Heart right ventricle (tissue), 16 donors: Measurements from ENCODE around the gene YAE1. TPM values are rescaled to one million over a fixed set of nuclear protein-coding genes. Genes with fewer than 3 reads are reported as not detected.

Source experiments
- ATAC-seq, 8 donors: fragments of 200-7000 bp; cut with Tn5 transposase; one replicate each; pipeline ENCODE4 v1.9.1; 2020; ENCODE audit warnings: mild to moderate bottlenecking in 8 of 8, moderate library complexity in 8 of 8, moderate number of reproducible peaks in 1 of 8
- DNase-seq, 2 donors: peaks; one replicate each; pipeline ENCODE4 v3.0.0-alpha.2; 2020
- H3K27ac ChIP-seq, 10 donors: fragments of 200-600 bp; sonication (generic) in 2 of 10; one replicate each; pipeline versions ENCODE4 v1.5.0 to v1.8.0; 2020 to 2022; ENCODE audit warnings: mild to moderate bottlenecking in 3 of 10
- H3K27me3 ChIP-seq, 7 donors: fragments of 200-600 bp; one replicate each; pipeline ENCODE4 v1.8.0; 2021 to 2022; ENCODE audit warnings: mild to moderate bottlenecking in 2 of 7
- H3K36me3 ChIP-seq, 9 donors: fragments of 200-600 bp; sonication (generic) in 1 of 9; one replicate each; pipeline versions ENCODE4 v1.5.0 to v1.8.0; 2020 to 2022; ENCODE audit warnings: mild to moderate bottlenecking in 2 of 9
- H3K4me1 ChIP-seq, 9 donors: fragments of 200-600 bp; sonication (generic) in 1 of 9; one replicate each; pipeline versions ENCODE4 v1.5.0 to v1.8.0; 2020 to 2022; ENCODE audit warnings: mild to moderate bottlenecking in 4 of 9
- H3K4me3 ChIP-seq, 10 donors: fragments of 200-600 bp; sonication (generic) in 2 of 10; one replicate each; pipeline versions ENCODE4 v1.5.0 to v1.8.0; 2020 to 2022; ENCODE audit warnings: mild to moderate bottlenecking in 7 of 10, moderate library complexity in 2 of 10
- H3K9me3 ChIP-seq, 11 donors: fragments of 200-600 bp in 10 of 11; sonication (generic) in 2 of 11; one replicate each; pipeline versions ENCODE4 v1.5.0 to v1.8.0; 2013 to 2022; ENCODE audit warnings: mild to moderate bottlenecking in 2 of 11, control low read depth in 1 of 11, moderate library complexity in 1 of 11
- CTCF ChIP-seq, 9 donors: fragments of 200-600 bp; sonication (generic) in 2 of 9; IDR thresholded peaks; one replicate each; pipeline versions ENCODE4 v1.5.0 to v1.8.0; 2021 to 2022; ENCODE audit warnings: antibody characterized with exemption in 9 of 9, mild to moderate bottlenecking in 5 of 9, moderate library complexity in 1 of 9
- WGBS, 2 donors: extraction: QIAGEN DNeasy Blood & Tissue Kit; methylation state at CpG; one replicate each; pipeline ENCODE4 v1.1.7; 2013; ENCODE audit warnings: inconsistent platforms in 1 of 2; 5-methylcytosine and 5-hydroxymethylcytosine counted together
- intact Hi-C, 10 donors: fragments of 100-400 bp; cut with DNase I; formaldehyde crosslinking; loops; one replicate each; pipeline versions ENCODE4 v1.11.1 to v1.14.2; 2022
- polyA plus RNA-seq, 2 donors: library from polyadenylated mRNA; stranded (reverse); fragments of 200-250 nt; gene quantifications; one replicate each; pipeline ENCODE4 v1.2.3, GENCODE V29; 2013
- total RNA-seq, 10 donors: library from RNA; stranded (reverse); fragmentation: NEBNext Ultra II Directional in 3 of 10; extraction: Animal tissue kit (Norgen Biotek cat#: 25700) in 3 of 10; gene quantifications; one replicate each; pipeline versions ENCODE4 v1.2.1 to v1.2.4, GENCODE V29; 2021 to 2023
- donor health status: Arrhythmogenic right ventricular cardiomyopathy.
- donor health status: ischemic (EF 13 %, LVEDD 7.1; RV severe dilation, severe dysfunction).
- donor health status: healthy with polysubstance abuse.
- donor health status: DM: no; HTN: yes; CAD: no.
- donor health status: DM: no; HTN: no; CAD: no.
- donor health status: ischemic (EF 25% LVEDD 6.9; RV normal size, moderate dysfunction).
- donor health status: ischemic (EF 25% LVEDD 5.7; RV mildly dilated, moderate dysfunction).
- donor health status: healthy.
- donor health status: DM: yes; HTN: yes; CAD: no.
- donor health status: Ischemic cardiomyopathy.
- donor health status: ischemic (EF 35%, LVEDD 5.7; RV mildly dilated, moderate dysfunction).
- donor health status: nonischemic (EF 11% LVEDD 7.7; RV severe dilation, severe dysfunction).
- donor health status: DM: yes; HTN: yes; CAD: no.
- donor health status: PGD.
- donor health status: ischemic (EF 29% LVEDD 5.4; RV normal size, mild dysfunction).
- donor health status: nonischemic (EF 23%, LVEDD 6.1; RV moderate dilation, normal function).

The YAE1 gene
- total and polyA plus RNA-seq, 12 donors = 10.8 to 34.3 (median 16.0) TPM

GRCh38 chr7:39526666-39527065 lies 39.5 kb upstream of the YAE1 start:
- ATAC-seq = no peak
- H3K27me3 ChIP-seq = peaks cover 0 to 9% (median 0%) of the 10 kb centered on the region in 7 donors

DNA sequence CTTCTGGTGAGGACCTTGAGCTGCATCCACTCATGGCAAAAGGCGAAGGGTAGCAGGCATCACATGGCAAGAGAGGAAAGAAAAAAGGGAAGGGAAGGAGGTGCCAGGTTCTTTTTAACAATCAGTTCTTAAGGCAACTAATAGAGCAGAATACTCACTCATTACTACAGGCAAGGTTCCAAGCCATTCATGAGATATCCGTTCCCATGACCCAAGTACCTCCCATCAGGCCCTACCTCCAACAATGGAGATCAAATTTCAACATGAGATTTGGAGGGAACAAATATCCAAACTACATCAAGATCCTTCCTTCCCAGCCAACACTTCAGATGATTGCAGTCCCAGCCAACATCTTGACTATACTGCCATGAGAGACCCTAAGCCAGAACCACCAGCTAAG lies 38.9 kb upstream of the YAE1 start:
- H3K9me3 ChIP-seq = no peaks in the 10 kb centered on the region
- DNase-seq (no peak), ATAC-seq (no peak)
- H3K27me3 ChIP-seq = peaks cover 0 to 7% (median 0%) of the 10 kb centered on the region in 7 donors
- H3K36me3 ChIP-seq = no peaks in the 10 kb centered on the region
- H3K4me3 ChIP-seq = no peak overlapping the region
- TF ChIP-seq CTCF (IDR thresholded peaks at IDR 0.05) = no peak
- H3K27ac ChIP-seq = no peak overlapping the region
- WGBS, 2 donors = 51 to 52% methylated on average over 2 of the region's 2 CpGs
- H3K4me1 ChIP-seq = no peaks in the 10 kb centered on the region
- intact Hi-C loops = loop anchor here in 1 of 10 donors (10.0 kb wide), 1 partner anchor 592 kb away; no protein-coding TSS in a partner anchor

More at GRCh38 chr7:39526666-39527065, 39.5 kb upstream of the YAE1 start:
- Histone ChIP-seq H3K4me1 (no peaks in the 10 kb centered on the region), H3K36me3 (no peaks in the 10 kb centered on the region), H3K4me3 (no peak overlapping the region), H3K9me3 (no peaks in the 10 kb centered on the region), H3K27ac (no peak overlapping the region)
- intact Hi-C loops = loop anchor here in 1 of 10 donors (10.0 kb wide), 1 partner anchor 592 kb away; no protein-coding TSS in a partner anchor
- DNase-seq = no peak
- TF ChIP-seq CTCF (IDR thresholded peaks at IDR 0.05) = no peak

DNA sequence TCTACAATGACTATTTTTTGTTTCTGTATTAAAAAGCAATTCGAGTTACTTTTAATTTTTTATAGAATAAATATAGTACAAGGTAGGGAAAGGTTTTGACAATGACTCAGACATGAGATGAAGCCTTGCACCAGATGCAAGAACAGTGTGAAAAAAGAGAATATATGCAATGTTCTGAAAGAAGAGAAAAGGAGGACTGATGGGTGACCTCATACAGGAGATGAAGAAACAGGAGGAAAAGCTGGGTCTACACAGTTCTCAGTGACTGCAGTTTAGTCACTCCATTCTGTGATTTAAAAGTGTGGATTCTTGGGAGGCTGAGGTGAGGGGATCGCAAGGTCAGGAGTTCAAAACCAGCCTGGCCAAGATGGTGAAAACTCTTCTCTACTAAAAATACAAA lies 38.3 kb upstream of the YAE1 start:
- H3K27ac ChIP-seq = no peak overlapping the region
- DNase-seq (no peak), ATAC-seq (no peak)
- no peak overlapping the region for H3K4me3 ChIP-seq
- intact Hi-C loops = loop anchor here in 1 of 10 donors (10.0 kb wide), 1 partner anchor 593 kb away; no protein-coding TSS in a partner anchor
- peaks cover 0 to under 1% (median 0%) of the 10 kb centered on the region in 7 donors for H3K27me3 ChIP-seq
- H3K36me3 ChIP-seq = no peaks in the 10 kb centered on the region
- no peak for TF ChIP-seq CTCF (IDR thresholded peaks at IDR 0.05)
- WGBS, 2 donors = 91 to 93% methylated on average over 2 of the region's 2 CpGs
- no peaks in the 10 kb centered on the region for H3K9me3 ChIP-seq
- H3K4me1 ChIP-seq = no peaks in the 10 kb centered on the region

DNA sequence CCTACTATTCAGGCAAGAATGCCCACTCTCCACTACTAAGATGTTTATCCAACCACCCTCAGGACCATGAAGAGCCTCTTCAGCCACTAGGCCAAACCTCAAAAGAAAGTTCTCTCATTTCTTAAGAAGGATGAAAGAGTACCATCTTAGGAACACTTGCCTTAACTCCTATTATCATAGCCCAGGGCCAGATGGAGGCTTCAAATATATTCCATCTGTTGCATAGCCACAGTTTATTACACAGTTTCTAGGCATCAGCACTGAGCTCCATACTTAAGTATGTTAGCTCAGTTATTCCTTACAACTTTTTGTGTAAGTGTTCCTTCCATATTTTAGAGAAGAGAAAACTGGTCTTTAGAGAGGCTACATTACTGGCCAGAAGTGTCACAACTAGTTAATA lies 37.4 kb upstream of the YAE1 start:
- DNase-seq (no peak), ATAC-seq (no peak)
- H3K27ac ChIP-seq = no peak overlapping the region
- no peaks in the 10 kb centered on the region for H3K9me3 ChIP-seq
- TF ChIP-seq CTCF (IDR thresholded peaks at IDR 0.05) = no peak
- intact Hi-C loops = loop anchor here in 1 of 10 donors (10.0 kb wide), 1 partner anchor 594 kb away; no protein-coding TSS in a partner anchor
- H3K4me1 ChIP-seq = no peaks in the 10 kb centered on the region
- H3K36me3 ChIP-seq = no peaks in the 10 kb centered on the region
- H3K27me3 ChIP-seq = no peaks in the 10 kb centered on the region
- H3K4me3 ChIP-seq = no peak overlapping the region
